Measurements from ENCODE around the gene MERTK.

DNA sequence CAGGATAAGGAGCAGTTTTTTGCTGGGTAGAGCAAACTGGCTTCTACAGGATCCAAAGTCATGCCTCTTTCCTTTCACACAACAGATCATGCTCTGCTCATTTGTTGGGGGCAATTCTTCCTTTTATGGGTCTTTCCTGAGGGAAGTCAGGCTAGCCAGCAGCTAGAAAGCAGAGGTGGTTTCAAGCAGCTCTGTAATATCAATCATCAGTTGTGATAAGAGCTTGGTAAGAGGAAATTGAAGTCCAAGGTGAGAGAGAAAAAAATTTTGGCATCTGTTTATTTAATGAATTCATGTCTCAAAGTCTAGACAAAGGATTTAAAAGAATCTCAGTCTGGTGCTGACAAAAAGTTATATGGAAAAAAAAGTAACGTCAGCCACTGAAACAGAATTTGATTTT is 162.9 kb downstream of the MERTK start:
- no peak for TF ChIP-seq CTCF (IDR thresholded peaks at IDR 0.05)
- TF ChIP-seq EP300 (IDR thresholded peaks at IDR 0.05): no peak
- no peak for TF ChIP-seq POLR2A (IDR thresholded peaks at IDR 0.05)
- TF ChIP-seq POLR2AphosphoS5 (IDR thresholded peaks at IDR 0.05): no peak
